Keratinocyte (primary cell): ENCODE results near the gene EEF1A2. TPM values are rescaled to one million over a fixed set of nuclear protein-coding genes. Genes with fewer than 3 reads are reported as not detected.

Source experiments
- DNase-seq: peaks from one replicate; pipeline ENCODE4 v3.0.0-alpha.2; 2011; ENCODE audit warnings: low read depth, missing footprints, low spot score
- FAIRE-seq: peaks from 2 replicates; lab custom pipeline; 2011; peaks lifted over from hg19 to GRCh38; lab: Jason Lieb, UNC
- H2AFZ ChIP-seq: 2 replicates; pipeline ENCODE4 v1.6.0; 2012; ENCODE audit warnings: low read length, control low read depth, inconsistent platforms; ENCODE audit not compliant: control insufficient read depth
- H3K27ac ChIP-seq: 2 replicates; pipeline ENCODE4 v1.5.1; 2011; ENCODE audit warnings: low read length; ENCODE audit not compliant: control insufficient read depth, insufficient read depth
- H3K27me3 ChIP-seq: 3 replicates; pipeline ENCODE4 v1.6.0; 2011; ENCODE audit warnings: low read length; ENCODE audit not compliant: control insufficient read depth, insufficient read depth; ENCODE audit errors: extremely low read depth
- H3K36me3 ChIP-seq, 2 experiments: 2 replicates in 1 of 2; 3 replicates in 1 of 2; pipeline ENCODE4 v1.5.1; 2011; ENCODE audit warnings: low read length in 2 of 2, mild to moderate bottlenecking in 1 of 2; ENCODE audit not compliant: control insufficient read depth in 2 of 2, insufficient read depth in 2 of 2; ENCODE audit errors: extremely low read depth in 1 of 2
- H3K4me1 ChIP-seq: 3 replicates; pipeline ENCODE4 v1.5.1; 2011; ENCODE audit warnings: low read length; ENCODE audit not compliant: control insufficient read depth, insufficient read depth; ENCODE audit errors: extremely low read depth
- H3K4me2 ChIP-seq: 3 replicates; pipeline ENCODE4 v1.6.0; 2011; ENCODE audit warnings: low read depth, low read length; ENCODE audit not compliant: control insufficient read depth, insufficient read depth; ENCODE audit errors: extremely low read depth
- H3K4me3 ChIP-seq, 3 experiments: fragments of 200-600 bp in 1 of 3; sonication (generic) in 1 of 3; 2 replicates in 2 of 3; 3 replicates in 1 of 3; pipeline ENCODE4 v1.5.1; 2011 to 2016; ENCODE audit warnings: low read length in 3 of 3, mild to moderate bottlenecking in 3 of 3, control low read depth in 2 of 3, inconsistent platforms in 1 of 3, low read depth in 1 of 3, mixed read lengths in 1 of 3, mixed run types in 1 of 3, moderate library complexity in 1 of 3; ENCODE audit not compliant: control insufficient read depth in 2 of 3, insufficient read depth in 2 of 3; ENCODE audit errors: extremely low read depth in 1 of 3
- H3K79me2 ChIP-seq: 2 replicates; pipeline ENCODE4 v1.6.0; 2012; ENCODE audit warnings: low read length; ENCODE audit not compliant: control insufficient read depth, insufficient read depth
- H3K9ac ChIP-seq: 3 replicates; pipeline ENCODE4 v1.6.0; 2011; ENCODE audit warnings: low read length; ENCODE audit not compliant: control insufficient read depth, insufficient read depth; ENCODE audit errors: extremely low read depth
- H3K9me1 ChIP-seq: 3 replicates; pipeline ENCODE4 v1.6.0; 2011; ENCODE audit warnings: low read length; ENCODE audit not compliant: control insufficient read depth, insufficient read depth; ENCODE audit errors: extremely low read depth
- H3K9me3 ChIP-seq: 2 replicates; pipeline ENCODE4 v1.5.1; 2012; ENCODE audit warnings: low read depth, low read length; ENCODE audit not compliant: control insufficient read depth
- H4K20me1 ChIP-seq: 3 replicates; pipeline ENCODE4 v1.6.0; 2011; ENCODE audit warnings: low read length; ENCODE audit not compliant: control insufficient read depth, insufficient read depth; ENCODE audit errors: extremely low read depth
- EZH2 ChIP-seq: IDR thresholded peaks from one replicate; pipeline ENCODE4 v1.6.1; 2012; ENCODE audit warnings: inconsistent platforms, mild to moderate bottlenecking, low read length, moderate library complexity
- dilution Hi-C: fragments of 300-500 bp; cut with MboI; formaldehyde crosslinking; loops from one replicate; pipeline ENCODE4 v1.7.0; 2020; ENCODE audit warnings: low sequenced_read_pairs; ENCODE audit not compliant: extremely low pct_ligation_motif_present
- polyA plus RNA-seq, 5 experiments: library from polyadenylated mRNA; depleted of rRNA in 3 of 5; stranded (reverse) in 3 of 5; stranded (forward) in 1 of 5; unstranded in 1 of 5; fragments of >200 nt; gene quantifications; 1 replicate in 1 of 5; 2 replicates in 3 of 5; 3 replicates in 1 of 5; pipeline versions ENCODE4 v1.2.1 to v1.2.3, GENCODE V29; 2011 to 2012; ENCODE audit warnings: missing spikeins in 2 of 5, low read depth in 1 of 5, low replicate concordance in 1 of 5
- TF ChIP-seq, protein P1 (sequence below), 3 experiments: IDR thresholded peaks in 1 of 3; conservative IDR thresholded peaks in 1 of 3; optimal IDR thresholded peaks in 1 of 3; 2 replicates in 2 of 3; 3 replicates in 1 of 3; pipeline versions ENCODE3 to v1.5.1; 2011; ENCODE audit warnings: low read length in 3 of 3, mild to moderate bottlenecking in 3 of 3, moderate library complexity in 2 of 3, control low read depth in 1 of 3, inconsistent platforms in 1 of 3; ENCODE audit not compliant: insufficient read depth in 2 of 3; ENCODE audit errors: extremely low read depth in 1 of 3

The EEF1A2 gene
- polyA plus RNA-seq, 1 donor (not counting 4 experiments of a cell fraction or from before 2014, with no cell fraction given): 0.12 TPM

DNA sequence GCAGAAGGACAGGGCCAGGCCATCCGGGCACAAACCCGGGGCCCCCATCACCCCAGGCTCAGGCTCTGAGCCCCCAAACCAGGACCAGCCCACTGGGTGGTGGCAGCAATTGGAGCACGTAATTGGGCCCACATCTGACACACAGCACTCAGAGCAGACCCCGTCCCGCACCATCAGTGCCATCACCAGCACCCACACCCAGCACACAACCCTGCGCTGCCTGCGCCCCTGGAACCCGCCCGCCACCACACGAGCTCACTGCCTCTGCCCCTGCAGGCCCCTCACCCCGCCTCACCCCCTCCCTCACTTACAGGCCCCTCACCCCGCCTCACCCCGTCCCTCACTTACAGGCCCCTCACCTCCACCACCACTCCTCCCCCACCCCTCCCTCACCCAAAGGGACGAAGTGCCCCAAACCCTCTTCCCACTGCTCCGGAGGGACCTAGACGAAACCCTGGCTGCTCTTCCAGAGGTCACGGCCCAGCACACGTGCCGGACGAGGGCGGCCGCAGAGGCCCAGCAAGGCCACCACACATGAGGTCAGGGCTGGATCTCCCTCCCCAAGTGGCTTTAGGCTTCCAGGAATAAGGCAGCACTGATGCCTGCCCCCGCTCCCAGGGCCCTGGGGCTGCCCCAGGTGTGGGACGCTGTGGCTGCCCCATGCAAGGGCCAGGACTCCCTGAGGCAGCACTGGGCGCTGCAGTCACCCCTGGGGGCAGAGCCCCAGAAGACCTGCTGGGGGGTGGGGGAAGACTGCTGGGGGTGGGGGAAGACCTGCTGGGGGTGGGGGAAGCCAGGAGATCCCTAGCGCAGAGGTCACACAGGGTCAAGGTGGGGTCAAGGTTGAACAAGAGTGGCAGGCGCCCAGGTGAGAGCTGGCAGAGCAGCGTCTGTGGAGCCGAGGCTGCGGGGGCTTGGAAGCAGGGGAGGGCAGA is 48.8 kb downstream of the EEF1A2 start:
- H3K9ac ChIP-seq: no peak overlapping the region
- H3K36me3 ChIP-seq: no peaks in the 10 kb centered on the region
- no peak for TF ChIP-seq EZH2
- TF ChIP-seq, protein P1, sequence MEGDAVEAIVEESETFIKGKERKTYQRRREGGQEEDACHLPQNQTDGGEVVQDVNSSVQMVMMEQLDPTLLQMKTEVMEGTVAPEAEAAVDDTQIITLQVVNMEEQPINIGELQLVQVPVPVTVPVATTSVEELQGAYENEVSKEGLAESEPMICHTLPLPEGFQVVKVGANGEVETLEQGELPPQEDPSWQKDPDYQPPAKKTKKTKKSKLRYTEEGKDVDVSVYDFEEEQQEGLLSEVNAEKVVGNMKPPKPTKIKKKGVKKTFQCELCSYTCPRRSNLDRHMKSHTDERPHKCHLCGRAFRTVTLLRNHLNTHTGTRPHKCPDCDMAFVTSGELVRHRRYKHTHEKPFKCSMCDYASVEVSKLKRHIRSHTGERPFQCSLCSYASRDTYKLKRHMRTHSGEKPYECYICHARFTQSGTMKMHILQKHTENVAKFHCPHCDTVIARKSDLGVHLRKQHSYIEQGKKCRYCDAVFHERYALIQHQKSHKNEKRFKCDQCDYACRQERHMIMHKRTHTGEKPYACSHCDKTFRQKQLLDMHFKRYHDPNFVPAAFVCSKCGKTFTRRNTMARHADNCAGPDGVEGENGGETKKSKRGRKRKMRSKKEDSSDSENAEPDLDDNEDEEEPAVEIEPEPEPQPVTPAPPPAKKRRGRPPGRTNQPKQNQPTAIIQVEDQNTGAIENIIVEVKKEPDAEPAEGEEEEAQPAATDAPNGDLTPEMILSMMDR (optimal IDR thresholded peaks at IDR 0.05 in 1 of 3, IDR thresholded peaks at IDR 0.05 in 1 of 3, conservative IDR thresholded peaks at IDR 0.05 in 1 of 3; ENCODE audit: extremely low read depth in 1 of 3, insufficient read depth in 2 of 3, low read length in 3 of 3): no peak
- DNase-seq (no peak), FAIRE-seq (no peak)
- H3K27me3 ChIP-seq: peaks cover 34% of the 10 kb centered on the region
- dilution Hi-C loops: no loop called here
- H3K27ac ChIP-seq: no peak overlapping the region
- no peaks in the 10 kb centered on the region for H3K9me1 ChIP-seq
- no peak overlapping the region for H2AFZ ChIP-seq
- H3K4me2 ChIP-seq: no peak overlapping the region
- no peaks in the 10 kb centered on the region for H4K20me1 ChIP-seq
- no peak overlapping the region for H3K4me3 ChIP-seq
- no peaks in the 10 kb centered on the region for H3K9me3 ChIP-seq
- peaks cover 6% of the 10 kb centered on the region for H3K4me1 ChIP-seq
- H3K79me2 ChIP-seq: no peaks in the 10 kb centered on the region

DNA sequence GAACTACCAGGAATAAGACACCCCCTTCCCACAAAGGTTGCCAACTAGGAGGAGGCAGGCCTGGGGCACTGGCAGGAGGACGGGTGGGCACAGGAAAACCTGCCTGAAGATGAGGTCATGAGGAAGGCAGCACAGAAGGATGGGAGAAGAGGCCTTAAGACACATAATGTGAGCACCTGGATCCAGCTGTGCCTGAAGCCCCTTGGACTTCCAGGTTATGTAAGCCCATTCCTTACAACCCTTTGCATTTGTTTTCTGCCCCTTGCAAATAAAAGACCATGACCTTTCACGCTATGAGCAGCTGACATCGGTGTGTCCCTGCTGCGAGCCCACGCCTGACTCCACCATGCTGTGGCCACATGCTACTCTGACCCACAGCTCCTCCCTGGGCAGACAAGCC is 49.9 kb downstream of the EEF1A2 start:
- Histone ChIP-seq H4K20me1 (no peaks in the 10 kb centered on the region), H3K36me3 (no peaks in the 10 kb centered on the region), H3K4me1 (peaks cover under 1% of the 10 kb centered on the region), H3K9me3 (no peaks in the 10 kb centered on the region), H3K27ac (no peak overlapping the region), H3K9me1 (no peaks in the 10 kb centered on the region), H2AFZ (no peak overlapping the region), H3K79me2 (no peaks in the 10 kb centered on the region), H3K4me3 (no peak overlapping the region), H3K9ac (no peak overlapping the region), H3K27me3 (peaks cover 24% of the 10 kb centered on the region), H3K4me2 (no peak overlapping the region)
- dilution Hi-C loops: no loop called here
- DNase-seq (no peak), FAIRE-seq (no peak)
- TF ChIP-seq EZH2: no peak
- TF ChIP-seq, protein P1 (optimal IDR thresholded peaks at IDR 0.05 in 1 of 3, IDR thresholded peaks at IDR 0.05 in 1 of 3, conservative IDR thresholded peaks at IDR 0.05 in 1 of 3; ENCODE audit: extremely low read depth in 1 of 3, insufficient read depth in 2 of 3, low read length in 3 of 3): no peak
